B cell (primary cell): ENCODE data around the gene NGEF. TPM values are rescaled to one million over a fixed set of nuclear protein-coding genes. Genes with fewer than 3 reads are reported as not detected.

ENCODE experiments used
- ATAC-seq: fragments of 200-7000 bp; cut with Tn5 transposase; one replicate; pipeline ENCODE4 v1.10.0; 2021; ENCODE audit warnings: low read depth, mild to moderate bottlenecking, moderate number of reproducible peaks, moderate library complexity
- CTCF ChIA-PET: fragments of 350-600 bp; sonication (Branson Sonifier 250); formaldehyde crosslinking; loops from one replicate; lab custom pipeline; 2021; ENCODE audit warnings: antibody characterized with exemption, inconsistent platforms; lab: Charles Lee
- POLR2A ChIA-PET: fragments of 350-600 bp; sonication (Branson Sonifier 250); formaldehyde crosslinking; loops from one replicate; lab custom pipeline; 2021; ENCODE audit warnings: antibody characterized with exemption; lab: Charles Lee
- DNase-seq: peaks from one replicate; pipeline ENCODE4 v3.0.0; 2013
- H2AFZ ChIP-seq: 2 replicates; pipeline ENCODE4 v1.6.1; 2012; ENCODE audit warnings: mild to moderate bottlenecking, low read depth, low read length; ENCODE audit not compliant: insufficient read depth, poor library complexity, severe bottlenecking
- H3K27ac ChIP-seq, 2 donors: 1 replicate in 1 of 2; 2 replicates in 1 of 2; pipeline ENCODE4 v1.5.1; 2012 to 2013; ENCODE audit warnings: low read length in 2 of 2, mild to moderate bottlenecking in 2 of 2, moderate library complexity in 1 of 2
- H3K27me3 ChIP-seq, 4 experiments: fragments of 200-600 bp in 1 of 4; sonication (generic) in 1 of 4; replicated peaks in 1 of 4; 1 replicate in 2 of 4; 2 replicates in 2 of 4; pipeline versions ENCODE4 v1.6.1 to v1.7.0; 2013 to 2016; ENCODE audit warnings: low read length in 3 of 4, mild to moderate bottlenecking in 2 of 4, mixed read lengths in 1 of 4, moderate library complexity in 1 of 4; ENCODE audit not compliant: insufficient read depth in 4 of 4, control insufficient read depth in 3 of 4; ENCODE audit errors: control extremely low read depth in 1 of 4
- H3K36me3 ChIP-seq, 2 experiments: replicated peaks in 1 of 2; 1 replicate in 1 of 2; 2 replicates in 1 of 2; pipeline versions ENCODE4 v1.6.1 to v1.7.1; 2013; ENCODE audit warnings: low read length in 1 of 2; ENCODE audit not compliant: insufficient read depth in 2 of 2, control insufficient read depth in 1 of 2; ENCODE audit errors: control extremely low read depth in 1 of 2, extremely low read depth in 1 of 2
- H3K4me1 ChIP-seq, 2 donors: fragments of 200-600 bp in 1 of 2; sonication (generic) in 1 of 2; 1 replicate in 1 of 2; 2 replicates in 1 of 2; pipeline versions ENCODE4 v1.5.1 to v1.6.1; 2013 to 2017; ENCODE audit warnings: low read length in 2 of 2; ENCODE audit not compliant: control insufficient read depth in 2 of 2, insufficient read depth in 2 of 2
- H3K4me2 ChIP-seq: replicated peaks from 2 replicates; pipeline ENCODE3; 2012; ENCODE audit warnings: mild to moderate bottlenecking, low read depth, low read length; ENCODE audit not compliant: poor library complexity, severe bottlenecking
- H3K4me3 ChIP-seq, 5 experiments: fragments of 200-600 bp in 1 of 5; sonication (generic) in 1 of 5; 1 replicate in 3 of 5; 2 replicates in 2 of 5; pipeline versions ENCODE4 v1.5.1 to v1.7.0; 2011 to 2016; ENCODE audit warnings: low read length in 4 of 5, mild to moderate bottlenecking in 4 of 5, low read depth in 2 of 5, control low read depth in 1 of 5, moderate library complexity in 1 of 5; ENCODE audit not compliant: insufficient read depth in 1 of 5; ENCODE audit errors: control extremely low read depth in 1 of 5, extremely low read depth in 1 of 5
- H3K79me2 ChIP-seq: fragments of 200-600 bp; sonication (generic); one replicate; pipeline ENCODE4 v1.6.0; 2016; ENCODE audit warnings: low read length; ENCODE audit not compliant: control insufficient read depth, insufficient read depth
- H3K9ac ChIP-seq: fragments of 200-600 bp; sonication (generic); 2 replicates; pipeline ENCODE4 v1.6.1; 2017; ENCODE audit warnings: mild to moderate bottlenecking, low read length, moderate library complexity
- H3K9me3 ChIP-seq, 3 donors: one replicate each; pipeline versions ENCODE4 v1.6.1 to v1.7.1; 2013; ENCODE audit warnings: low read length in 2 of 3; ENCODE audit not compliant: control insufficient read depth in 2 of 3, insufficient read depth in 1 of 3; ENCODE audit errors: control extremely low read depth in 1 of 3
- H4K20me1 ChIP-seq: 2 replicates; pipeline ENCODE4 v1.6.0; 2012; ENCODE audit warnings: mild to moderate bottlenecking, low read length; ENCODE audit not compliant: insufficient read depth, control insufficient read depth, poor library complexity, severe bottlenecking
- H3K27ac Mint-ChIP-seq: one replicate; pipeline ENCODE4 v1.8.0; 2021; ENCODE audit warnings: mixed read lengths
- H3K27me3 Mint-ChIP-seq: one replicate; pipeline ENCODE4 v1.8.0; 2021; ENCODE audit warnings: mixed read lengths
- H3K4me1 Mint-ChIP-seq: one replicate; pipeline ENCODE4 v1.8.0; 2021; ENCODE audit warnings: mixed read lengths
- H3K4me3 Mint-ChIP-seq: one replicate; pipeline ENCODE4 v1.8.0; 2021; ENCODE audit warnings: mixed read lengths
- H3K9me3 Mint-ChIP-seq: one replicate; pipeline ENCODE4 v1.8.0; 2022; ENCODE audit warnings: mixed read lengths; ENCODE audit not compliant: insufficient read depth
- EZH2 ChIP-seq: IDR thresholded peaks from 2 replicates; pipeline ENCODE4 v1.6.1; 2012; ENCODE audit warnings: borderline replicate concordance, low read depth, mild to moderate bottlenecking, moderate library complexity, low read length; ENCODE audit not compliant: insufficient read depth, poor library complexity, severe bottlenecking
- WGBS: methylation state at CpG from one replicate; pipeline ENCODE4 v1.1.5; 2013; ENCODE audit warnings: missing lambda C conversion rate; ENCODE audit not compliant: insufficient coverage; 5-methylcytosine and 5-hydroxymethylcytosine counted together
- intact Hi-C: fragments of 100-400 bp; cut with micrococcal nuclease; formaldehyde crosslinking; loops from one replicate; pipeline ENCODE4 v1.10.0; 2022
- polyA plus RNA-seq: library from polyadenylated mRNA; depleted of rRNA; stranded (reverse); fragments of >200 nt; gene quantifications from 2 replicates; pipeline ENCODE4 v1.2.3, GENCODE V29; 2012
- total RNA-seq, 2 donors: library from RNA; stranded (reverse); fragments of 120-200 nt in 1 of 2; gene quantifications; 1 replicate in 1 of 2; 2 replicates in 1 of 2; pipeline versions ENCODE4 v1.2.3 to v1.2.4, GENCODE V29; 2013 to 2022
- TF ChIP-seq, protein P1 (sequence below): fragments of 200-600 bp; IDR thresholded peaks from one replicate; pipeline ENCODE4 v1.8.0; 2022; ENCODE audit warnings: antibody characterized with exemption, mild to moderate bottlenecking

The NGEF gene
- total and polyA plus RNA-seq, 2 donors (not counting 1 experiment from before 2014, with no cell fraction given), result not detected

DNA sequence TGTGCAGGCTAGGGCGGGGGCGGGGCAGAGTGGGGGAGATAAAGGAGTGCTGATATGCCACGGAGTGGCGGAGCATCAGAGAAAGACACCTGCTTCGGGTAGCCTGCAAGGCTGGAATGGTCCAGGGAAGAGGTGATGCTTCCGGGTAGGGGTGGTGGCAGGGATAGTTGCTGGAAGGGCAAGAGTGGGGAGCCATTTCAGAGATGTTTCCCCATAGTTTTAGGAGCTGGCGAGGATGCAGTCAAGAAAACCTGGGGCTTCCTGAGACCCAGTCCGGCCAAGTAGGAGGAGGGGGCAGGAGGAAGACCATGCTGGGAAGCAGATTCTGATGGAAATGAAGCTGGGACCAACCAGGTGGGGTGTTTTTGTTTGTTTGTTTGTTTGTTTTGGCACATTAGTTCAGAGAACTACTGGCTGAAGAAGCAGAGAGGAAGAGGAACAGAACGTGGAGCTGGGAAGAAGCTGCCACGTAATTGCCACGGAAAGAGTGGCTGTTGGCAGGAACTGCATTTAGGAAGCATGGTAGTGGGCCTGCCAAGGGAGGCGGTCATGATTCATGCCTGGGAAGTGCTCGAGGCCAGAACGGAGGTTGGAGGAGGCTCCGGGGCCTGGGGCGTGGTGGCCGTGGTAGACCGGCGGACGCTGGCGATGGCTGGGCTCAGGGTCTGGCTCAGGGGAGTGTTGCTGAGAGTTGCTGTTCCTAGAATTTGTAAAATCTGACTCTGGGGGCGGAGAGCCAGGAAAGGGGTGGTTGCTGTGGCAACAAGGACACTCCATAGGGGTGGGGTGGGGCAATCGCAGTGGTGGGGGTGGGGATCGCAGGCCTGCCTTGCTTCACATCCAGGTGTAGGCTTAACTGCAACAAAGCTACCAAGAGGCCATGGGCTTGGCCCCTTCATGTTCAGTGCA is 38.4 kb upstream of the NGEF start:
- no peak overlapping the region for H3K27ac ChIP-seq
- H3K27me3 ChIP-seq, result no peaks in the 10 kb centered on the region
- ChIA-PET CTCF (interaction anchor here (1.1 to 4.3 kb wide), 5 partner anchors 9 to 199 kb away, joined by 3 to 32 read pairs (median 14); partner anchors contain the start of gene INPP5D), POLR2A (no interaction called here)
- no peak overlapping the region for H2AFZ ChIP-seq
- H3K4me3 ChIP-seq, result no peak overlapping the region
- TF ChIP-seq EZH2, result no peak
- TF ChIP-seq, protein P1, sequence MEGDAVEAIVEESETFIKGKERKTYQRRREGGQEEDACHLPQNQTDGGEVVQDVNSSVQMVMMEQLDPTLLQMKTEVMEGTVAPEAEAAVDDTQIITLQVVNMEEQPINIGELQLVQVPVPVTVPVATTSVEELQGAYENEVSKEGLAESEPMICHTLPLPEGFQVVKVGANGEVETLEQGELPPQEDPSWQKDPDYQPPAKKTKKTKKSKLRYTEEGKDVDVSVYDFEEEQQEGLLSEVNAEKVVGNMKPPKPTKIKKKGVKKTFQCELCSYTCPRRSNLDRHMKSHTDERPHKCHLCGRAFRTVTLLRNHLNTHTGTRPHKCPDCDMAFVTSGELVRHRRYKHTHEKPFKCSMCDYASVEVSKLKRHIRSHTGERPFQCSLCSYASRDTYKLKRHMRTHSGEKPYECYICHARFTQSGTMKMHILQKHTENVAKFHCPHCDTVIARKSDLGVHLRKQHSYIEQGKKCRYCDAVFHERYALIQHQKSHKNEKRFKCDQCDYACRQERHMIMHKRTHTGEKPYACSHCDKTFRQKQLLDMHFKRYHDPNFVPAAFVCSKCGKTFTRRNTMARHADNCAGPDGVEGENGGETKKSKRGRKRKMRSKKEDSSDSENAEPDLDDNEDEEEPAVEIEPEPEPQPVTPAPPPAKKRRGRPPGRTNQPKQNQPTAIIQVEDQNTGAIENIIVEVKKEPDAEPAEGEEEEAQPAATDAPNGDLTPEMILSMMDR, result no peak
- H3K36me3 ChIP-seq, result no peaks in the 10 kb centered on the region
- DNase-seq (no peak), ATAC-seq (no peak)
- H3K4me2 ChIP-seq, result no peak overlapping the region
- Mint-ChIP-seq H3K4me3 (no peak overlapping the region), H3K27me3 (no peaks in the 10 kb centered on the region), H3K9me3 (no peaks in the 10 kb centered on the region), H3K4me1 (peaks cover 9% of the 10 kb centered on the region), H3K27ac (no peak overlapping the region)
- no peaks in the 10 kb centered on the region for H4K20me1 ChIP-seq
- no peak overlapping the region for H3K9ac ChIP-seq
- H3K9me3 ChIP-seq, result no peaks in the 10 kb centered on the region
- WGBS, result 80% methylated on average over 22 of the region's 24 CpGs
- H3K79me2 ChIP-seq, result peaks cover 17% of the 10 kb centered on the region
- intact Hi-C loops, result loop anchor here (5.0 kb wide), 1 partner anchor 199 kb away; no protein-coding TSS in a partner anchor
- H3K4me1 ChIP-seq, result peaks cover 7 to 8% of the 10 kb centered on the region in 2 donors
